ENCODE data around the gene HSD17B12.

- TF ChIP-seq POLR2A (IDR thresholded peaks at IDR 0.05; ENCODE audit: low read depth) (no peak), POLR2AphosphoS5 (IDR thresholded peaks at IDR 0.05) (no peak), CTCF (IDR thresholded peaks at IDR 0.05) (no peak), EP300 (IDR thresholded peaks at IDR 0.05) (no peak)
Observed at GRCh38 chr11:43735115-43735514, 54.6 kb downstream of the HSD17B12 start.
